ENCODE data around the gene NOC2L. TPM values are rescaled to one million over a fixed set of nuclear protein-coding genes. Genes with fewer than 3 reads are reported as not detected.

Gene NOC2L
- total RNA-seq, 1 donor from 2014 or later, result 95.6 TPM

GRCh38 chr1:975365-975764 is 16.3 kb upstream of the NOC2L start:
- H3K4me3 ChIP-seq (ENCODE audit: low read depth, low read length), result no peak overlapping the region
- no peak for TF ChIP-seq CTCF (IDR thresholded peaks at IDR 0.05; ENCODE audit: insufficient read depth, low read length, poor library complexity, severe bottlenecking)

GRCh38 chr1:974687-975328 is 15.8 kb upstream of the NOC2L start:
- DNase-seq (ENCODE audit: low read depth), result no peak
- Histone ChIP-seq H3K27me3 (ENCODE audit: control insufficient read depth, insufficient read depth, low read length) (peaks cover 19% of the 10 kb centered on the region), H3K36me3 (ENCODE audit: control insufficient read depth, insufficient read depth, low read length) (no peaks in the 10 kb centered on the region), H3K4me3 (ENCODE audit: low read depth, low read length) (no peak overlapping the region)
- TF ChIP-seq CTCF (IDR thresholded peaks at IDR 0.05; ENCODE audit: insufficient read depth, low read length, poor library complexity, severe bottlenecking), result no peak

More at GRCh38 chr1:975365-975764, 16.3 kb upstream of the NOC2L start:
- peaks cover 21% of the 10 kb centered on the region for H3K27me3 ChIP-seq (ENCODE audit: control insufficient read depth, insufficient read depth, low read length)
- no peak for DNase-seq (ENCODE audit: low read depth)
- no peaks in the 10 kb centered on the region for H3K36me3 ChIP-seq (ENCODE audit: control insufficient read depth, insufficient read depth, low read length)

- TF ChIP-seq CTCF (IDR thresholded peaks at IDR 0.05; ENCODE audit: insufficient read depth, low read length, poor library complexity, severe bottlenecking), result no peak
- DNase-seq (ENCODE audit: low read depth), result no peak
- Histone ChIP-seq H3K36me3 (ENCODE audit: control insufficient read depth, insufficient read depth, low read length) (no peaks in the 10 kb centered on the region), H3K27me3 (ENCODE audit: control insufficient read depth, insufficient read depth, low read length) (peaks cover 19% of the 10 kb centered on the region), H3K4me3 (ENCODE audit: low read depth, low read length) (no peak overlapping the region)
Observed at GRCh38 chr1:974293-974640, 15.2 kb upstream of the NOC2L start.

GRCh38 chr1:973459-974292 is 14.6 kb upstream of the NOC2L start:
- no peak for DNase-seq (ENCODE audit: low read depth)
- H3K27me3 ChIP-seq (ENCODE audit: control insufficient read depth, insufficient read depth, low read length), result peaks cover 19% of the 10 kb centered on the region
- no peak overlapping the region for H3K4me3 ChIP-seq (ENCODE audit: low read depth, low read length)
- H3K36me3 ChIP-seq (ENCODE audit: control insufficient read depth, insufficient read depth, low read length), result no peaks in the 10 kb centered on the region
- no peak for TF ChIP-seq CTCF (IDR thresholded peaks at IDR 0.05; ENCODE audit: insufficient read depth, low read length, poor library complexity, severe bottlenecking)

GRCh38 chr1:972726-973458 is 13.8 kb upstream of the NOC2L start:
- Histone ChIP-seq H3K36me3 (ENCODE audit: control insufficient read depth, insufficient read depth, low read length) (no peaks in the 10 kb centered on the region), H3K4me3 (ENCODE audit: low read depth, low read length) (no peak overlapping the region), H3K27me3 (ENCODE audit: control insufficient read depth, insufficient read depth, low read length) (peaks cover 19% of the 10 kb centered on the region)
- no peak for DNase-seq (ENCODE audit: low read depth)
- TF ChIP-seq CTCF (IDR thresholded peaks at IDR 0.05; ENCODE audit: insufficient read depth, low read length, poor library complexity, severe bottlenecking), result no peak
